Iris pigment epithelial cell (primary cell): Measurements from ENCODE around the gene EXO5.
"Not testable (repeated sequence)": the region's sequence is repeated elsewhere in the genome, so short reads cannot be mapped to it uniquely, and the experiment has no call there.

ENCODE experiments used
- DNase-seq: peaks from one replicate; pipeline ENCODE4 v3.0.0-alpha.2; 2011; ENCODE audit warnings: low read depth

EXO5 gene

DNA sequence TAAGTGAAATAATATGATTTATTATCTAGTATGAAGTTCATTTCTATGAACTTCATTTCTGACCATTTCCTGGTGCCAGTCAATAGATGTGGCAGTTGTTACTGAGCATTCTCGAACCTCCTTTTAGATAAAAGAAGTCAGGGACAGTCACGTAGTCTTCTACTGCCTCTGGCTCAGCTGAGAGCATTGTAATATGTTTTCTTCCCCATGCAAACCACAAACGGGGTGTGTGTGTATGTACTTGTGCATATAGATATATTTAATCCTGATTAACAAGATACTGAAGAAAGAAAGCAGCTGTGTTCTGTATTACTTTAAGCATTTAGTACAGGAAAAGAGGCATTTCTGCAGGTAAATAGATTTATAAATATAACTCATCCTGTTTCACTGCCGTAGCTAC is 44.5 kb downstream of the EXO5 start:
- DNase-seq: no peak

DNA sequence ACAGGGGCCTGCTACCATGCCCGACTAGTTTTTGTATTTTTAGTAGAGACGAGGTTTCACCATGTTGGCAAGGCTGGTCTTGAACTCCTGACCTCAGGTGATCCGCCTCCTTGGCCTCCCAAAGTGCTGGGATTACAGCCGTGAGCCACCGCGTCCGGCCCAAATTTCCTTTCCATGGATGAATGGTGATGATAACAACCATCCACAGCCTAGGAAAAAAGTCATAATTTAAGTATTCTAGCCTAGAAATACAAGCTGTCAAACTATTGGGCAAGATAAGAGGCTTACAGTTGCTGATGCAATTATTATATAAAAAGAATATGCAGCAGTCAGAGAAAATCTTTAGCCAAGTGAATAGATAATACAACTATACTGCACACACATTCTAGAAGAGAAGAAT is 46.2 kb downstream of the EXO5 start:
- not testable (repeated sequence) for DNase-seq

- DNase-seq: no peak
Measured at GRCh38 chr1:40556121-40556520, 47.6 kb downstream of the EXO5 start.

- DNase-seq: not testable (repeated sequence)
Measured at GRCh38 chr1:40558241-40558640, 49.7 kb downstream of the EXO5 start.

GRCh38 chr1:40562185-40562584 is 53.6 kb downstream of the EXO5 start:
- no peak for DNase-seq

DNA sequence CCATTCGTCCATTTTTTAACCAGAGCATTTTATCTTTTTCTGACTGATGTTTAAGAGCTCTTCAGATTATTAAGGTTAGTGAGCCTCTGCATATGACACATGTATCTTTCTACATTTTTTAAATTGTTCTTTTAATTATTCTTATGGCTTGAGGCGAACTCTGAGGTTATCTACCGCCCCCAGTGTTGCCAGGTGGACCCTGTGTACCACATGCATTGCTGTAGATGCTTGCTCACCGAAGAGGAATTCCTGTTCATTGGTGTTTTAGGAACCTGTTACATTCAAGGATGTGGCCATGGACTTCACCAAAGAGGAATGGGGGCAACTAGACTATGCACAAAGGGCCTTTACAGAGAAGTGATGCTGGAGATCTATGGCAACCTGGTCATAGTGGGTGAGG is 54.7 kb downstream of the EXO5 start:
- no peak for DNase-seq

DNA sequence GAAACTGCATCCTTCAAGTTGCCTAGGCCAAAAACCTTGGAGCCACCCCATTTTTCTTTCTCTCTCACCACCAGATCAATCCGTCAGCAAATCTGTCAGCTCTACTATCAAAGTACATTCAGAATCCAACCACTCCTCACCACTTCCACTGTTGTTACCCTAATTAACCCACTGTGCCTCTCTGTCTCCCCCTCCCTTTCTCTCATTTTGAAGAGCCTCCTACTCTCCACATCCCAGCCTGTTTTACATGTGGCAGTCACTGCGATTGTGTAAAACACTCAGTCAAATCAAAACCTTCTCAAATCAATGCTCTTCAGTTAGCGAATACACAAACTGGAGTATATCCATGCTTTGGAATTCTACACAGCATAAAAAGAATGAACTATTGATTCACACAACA is 55.9 kb downstream of the EXO5 start:
- no peak for DNase-seq

DNA sequence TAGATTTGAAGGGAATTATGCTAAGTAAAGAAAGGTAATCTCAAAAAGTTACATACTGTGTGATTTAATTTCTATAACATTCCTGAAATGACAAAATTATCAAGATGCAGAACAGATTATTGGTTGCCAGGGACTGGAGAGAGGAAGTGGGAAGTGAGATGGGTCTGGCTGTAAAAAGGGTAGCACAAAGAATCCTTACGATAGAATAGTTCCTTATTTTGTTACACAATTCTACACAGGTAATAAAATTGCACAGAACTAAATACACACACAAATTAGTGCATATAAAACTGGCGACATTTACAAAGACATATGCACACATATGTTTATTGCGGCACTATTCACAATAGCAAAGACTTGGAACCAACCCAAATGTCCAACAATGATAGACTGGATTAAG is 56.3 kb downstream of the EXO5 start:
- no peak for DNase-seq
